IMR-90 (cell line): Measurements from ENCODE around the gene RASGRP2. TPM values are rescaled to one million over a fixed set of nuclear protein-coding genes. Genes with fewer than 3 reads are reported as not detected.
A peak's percentile ranks its signal among the peaks of the same experiment; 100 is the strongest.

Experiments used
- ATAC-seq: fragments of 200-7000 bp; cut with Tn5 transposase; 2 replicates; pipeline ENCODE4 v1.9.1; 2020; ENCODE audit warnings: low read depth, mild to moderate bottlenecking, moderate library complexity
- BruUV-seq: library from RNA; stranded (reverse); fragments of 400-500 nt; replicated peaks from 2 replicates; lab custom pipeline; 2021; lab: Mats Ljungman, UMichigan
- CTCF ChIA-PET: fragments of 300-600 bp; formaldehyde crosslinking; extraction: SDS; loops from one replicate; lab custom pipeline; 2021; ENCODE audit warnings: antibody characterized with exemption; lab: Yijun Ruan, JAX
- POLR2A ChIA-PET: fragments of 300-600 bp; sonication (Branson Sonifier 250); formaldehyde crosslinking; loops from one replicate; lab custom pipeline; 2022; ENCODE audit warnings: antibody characterized with exemption; ENCODE audit not compliant: unreplicated experiment; lab: Charles Lee
- DNase-seq: peaks from one replicate; pipeline ENCODE4 v3.0.0; 2013
- H2AFZ ChIP-seq: replicated peaks from 2 replicates; pipeline ENCODE3; 2013; ENCODE audit warnings: low read length, mild to moderate bottlenecking; ENCODE audit not compliant: poor library complexity
- H2AK5ac ChIP-seq: 2 replicates; pipeline ENCODE4 v1.6.1; 2013; ENCODE audit warnings: low read depth, low read length, inconsistent platforms
- H2AK9ac ChIP-seq: replicated peaks from 2 replicates; pipeline ENCODE3; 2013; ENCODE audit warnings: mild to moderate bottlenecking, low read depth, low read length, moderate library complexity; ENCODE audit not compliant: poor library complexity
- H2BK120ac ChIP-seq: 2 replicates; pipeline ENCODE4 v1.6.1; 2013; ENCODE audit warnings: low read depth, low read length, inconsistent platforms
- H2BK15ac ChIP-seq: 3 replicates; pipeline ENCODE4 v1.6.1; 2013; ENCODE audit warnings: low read depth, low read length, inconsistent platforms
- H2BK20ac ChIP-seq: 2 replicates; pipeline ENCODE4 v1.6.1; 2013; ENCODE audit warnings: low read depth, mild to moderate bottlenecking, inconsistent platforms, low read length, moderate library complexity
- H2BK5ac ChIP-seq: 2 replicates; pipeline ENCODE4 v1.6.1; 2013; ENCODE audit warnings: mild to moderate bottlenecking, low read depth, low read length, inconsistent platforms; ENCODE audit not compliant: poor library complexity, severe bottlenecking
- H3K14ac ChIP-seq: replicated peaks from 2 replicates; pipeline ENCODE4 v1.6.1; 2013; ENCODE audit warnings: low read depth, low read length, inconsistent platforms
- H3K18ac ChIP-seq: 2 replicates; pipeline ENCODE4 v1.6.1; 2013; ENCODE audit warnings: low read depth, low read length, control low read depth
- H3K23ac ChIP-seq: 2 replicates; pipeline ENCODE4 v1.6.1; 2013; ENCODE audit warnings: low read depth, low read length, inconsistent platforms
- H3K27ac ChIP-seq: 2 replicates; pipeline ENCODE4 v1.5.1; 2013; ENCODE audit warnings: mild to moderate bottlenecking, control low read depth, low read length; ENCODE audit not compliant: insufficient read depth
- H3K27me3 ChIP-seq: 2 replicates; pipeline ENCODE4 v1.6.1; 2013; ENCODE audit warnings: low read length; ENCODE audit not compliant: control insufficient read depth, insufficient read depth
- H3K36me3 ChIP-seq: 2 replicates; pipeline ENCODE4 v1.6.1; 2013; ENCODE audit warnings: low read length, mixed read lengths; ENCODE audit not compliant: control insufficient read depth, insufficient read depth
- H3K4ac ChIP-seq: 2 replicates; pipeline ENCODE4 v1.6.1; 2013; ENCODE audit warnings: low read depth, low read length, inconsistent platforms
- H3K4me1 ChIP-seq: 2 replicates; pipeline ENCODE4 v1.6.1; 2013; ENCODE audit warnings: low read length, mixed read lengths; ENCODE audit not compliant: control insufficient read depth, insufficient read depth
- H3K4me2 ChIP-seq: 2 replicates; pipeline ENCODE4 v1.6.1; 2013; ENCODE audit warnings: low read depth, mild to moderate bottlenecking, control low read depth, low read length, moderate library complexity
- H3K4me3 ChIP-seq: 2 replicates; pipeline ENCODE4 v1.5.1; 2013; ENCODE audit warnings: low read depth, mild to moderate bottlenecking, control low read depth, low read length, moderate library complexity; ENCODE audit not compliant: insufficient read depth
- H3K56ac ChIP-seq: 2 replicates; pipeline ENCODE4 v1.6.1; 2013; ENCODE audit warnings: low read length, inconsistent platforms; ENCODE audit not compliant: insufficient read depth; ENCODE audit errors: extremely low read depth
- H3K79me1 ChIP-seq, 2 experiments: 2 replicates each; pipeline ENCODE4 v1.6.1; 2013; ENCODE audit warnings: low read length in 2 of 2, inconsistent platforms in 1 of 2, low read depth in 1 of 2
- H3K9ac ChIP-seq: 2 replicates; pipeline ENCODE4 v1.6.1; 2013; ENCODE audit warnings: low read depth, low read length, control low read depth
- H3K9me1 ChIP-seq: 2 replicates; pipeline ENCODE4 v1.6.1; 2013; ENCODE audit warnings: low read length, inconsistent platforms; ENCODE audit not compliant: insufficient read depth
- H3K9me3 ChIP-seq: 2 replicates; pipeline ENCODE4 v1.6.1; 2013; ENCODE audit warnings: low read length; ENCODE audit not compliant: control insufficient read depth, insufficient read depth
- H4K20me1 ChIP-seq: 2 replicates; pipeline ENCODE4 v1.6.1; 2013; ENCODE audit warnings: low read length, inconsistent platforms; ENCODE audit not compliant: insufficient read depth
- H4K5ac ChIP-seq: 2 replicates; pipeline ENCODE4 v1.6.1; 2013; ENCODE audit warnings: mild to moderate bottlenecking, low read depth, low read length, control low read depth
- H4K8ac ChIP-seq, 2 experiments: 2 replicates each; pipeline ENCODE4 v1.6.1; 2013; ENCODE audit warnings: low read depth in 2 of 2, low read length in 2 of 2, control low read depth in 1 of 2, inconsistent platforms in 1 of 2
- H4K91ac ChIP-seq: 2 replicates; pipeline ENCODE4 v1.6.1; 2013; ENCODE audit warnings: low read depth, low read length, inconsistent platforms; ENCODE audit not compliant: insufficient read depth
- CEBPB ChIP-seq: IDR thresholded peaks from 2 replicates; pipeline ENCODE4 v1.6.1; 2012; ENCODE audit warnings: low read depth, low read length, improper control_type of control experiment
- FOS ChIP-seq: fragments of 150-350 bp; IDR thresholded peaks from 2 replicates; pipeline ENCODE4 v1.6.1; 2016; ENCODE audit warnings: low read depth, low read length
- MAFK ChIP-seq: IDR thresholded peaks from 2 replicates; pipeline ENCODE4 v1.6.1; 2012; ENCODE audit warnings: low read depth, low read length, improper control_type of control experiment
- MAZ ChIP-seq: IDR thresholded peaks from 2 replicates; pipeline ENCODE4 v1.6.1; 2012; ENCODE audit warnings: low read depth, mild to moderate bottlenecking, low read length, improper control_type of control experiment, moderate library complexity, borderline replicate concordance
- NFE2L2 ChIP-seq: fragments of 150-350 bp; IDR thresholded peaks from 2 replicates; pipeline ENCODE4 v1.6.1; 2016; ENCODE audit warnings: low read depth, mild to moderate bottlenecking, low read length
- POLR2A ChIP-seq: IDR thresholded peaks from 2 replicates; pipeline ENCODE4 v1.6.1; 2012; ENCODE audit warnings: mild to moderate bottlenecking, low read depth, low read length
- RCOR1 ChIP-seq: IDR thresholded peaks from 2 replicates; pipeline ENCODE4 v1.6.1; 2012; ENCODE audit warnings: mild to moderate bottlenecking, low read length, improper control_type of control experiment; ENCODE audit not compliant: insufficient replicate concordance
- WGBS, 2 experiments: methylation state at CpG; one replicate each; pipeline versions ENCODE4 v1.1.5 to v1.1.7; 2013; ENCODE audit warnings: missing lambda C conversion rate in 2 of 2; ENCODE audit not compliant: insufficient read length in 1 of 2; ENCODE audit errors: extremely low coverage in 2 of 2; 5-methylcytosine and 5-hydroxymethylcytosine counted together
- dilution Hi-C: fragments of 300-500 bp; cut with HindIII; formaldehyde crosslinking; loops from one replicate; pipeline ENCODE4 v1.14.3; 2018; ENCODE audit warnings: low sequenced_read_pairs; ENCODE audit not compliant: unreplicated experiment
- in situ Hi-C: fragments of 300-500 bp; cut with MboI; formaldehyde crosslinking; loops from 3 replicates; pipeline ENCODE4 v1.14.3; 2019; ENCODE audit warnings: low sequenced_read_pairs, inconsistent platforms, mixed read lengths
- intact Hi-C: fragments of 100-400 bp; cut with micrococcal nuclease; formaldehyde crosslinking; loops from 2 replicates; pipeline ENCODE4 v1.10.0; 2022
- polyA plus RNA-seq, 3 experiments: library from polyadenylated mRNA; depleted of rRNA; stranded (reverse); fragments of >200 nt; gene quantifications; 2 replicates each; pipeline ENCODE4 v1.2.3, GENCODE V29; 2012; ENCODE audit warnings: low replicate concordance in 1 of 3
- total RNA-seq: library from RNA; depleted of rRNA; stranded (reverse); fragments of >200 nt; gene quantifications from 2 replicates; pipeline ENCODE4 v1.2.3, GENCODE V29; 2012
- TF ChIP-seq, protein P1 (sequence below): fragments of 150-350 bp; IDR thresholded peaks from 2 replicates; pipeline ENCODE4 v1.6.1; 2016; ENCODE audit warnings: low read depth, mild to moderate bottlenecking, low read length, moderate library complexity, borderline replicate concordance

The RASGRP2 gene
- total and polyA plus RNA-seq, 2 of the 4 experiments (the other 2 are of a cell fraction) = 1.2 TPM; not detected in 1

DNA sequence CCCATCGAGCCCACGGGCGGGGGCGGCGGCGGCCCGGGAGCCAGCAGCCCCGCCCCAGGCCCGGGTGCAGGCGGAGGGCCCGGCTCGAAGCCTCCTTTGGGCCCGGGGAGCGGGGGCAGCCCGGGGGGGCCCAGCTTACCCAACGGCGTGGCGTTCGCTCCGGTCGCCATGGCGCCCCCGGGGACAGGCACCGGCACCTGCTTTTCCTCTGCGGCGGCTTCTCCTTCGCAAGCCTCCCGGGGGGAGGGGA is 34.2 kb upstream of the RASGRP2 start:
- 4% methylated on average over 5 of the region's 28 CpGs; no CpG with 5 or more reads in 1 of the 2 experiments for WGBS, 2 experiments
- CTCF ChIA-PET = interaction anchor here (1.3 kb wide), 1 partner anchor 9 kb away, joined by 4 read pairs; no protein-coding TSS in a partner anchor
- Histone ChIP-seq H4K20me1 (peaks cover 44% of the 10 kb centered on the region), H3K27ac (peak overlapping the region; percentile 94), H3K4me2 (no peak overlapping the region), H2BK15ac (no peak overlapping the region), H3K14ac (peak overlapping the region; percentile 45; the same call in 1 of the 2 replicates), H3K56ac (no peak overlapping the region), H3K4me3 (peak overlapping the region; percentile 94), H3K27me3 (no peaks in the 10 kb centered on the region), H3K4ac (peak overlapping the region; percentile 64), H3K4me1 (peaks cover 2% of the 10 kb centered on the region; the same call in 1 of the 2 replicates), H2BK5ac (peak overlapping the region; percentile 87), H3K36me3 (peaks cover 24% of the 10 kb centered on the region), H4K5ac (no peak overlapping the region), H2AFZ (peak overlapping the region; percentile 86), H2BK20ac (no peak overlapping the region), H3K18ac (no peak overlapping the region), H3K23ac (no peak overlapping the region), H3K9ac (peak overlapping the region; percentile 84), H2AK9ac (peak overlapping the region; percentile 95), H3K9me1 (no peaks in the 10 kb centered on the region; the same call in 1 of the 2 replicates), H2BK120ac (no peak overlapping the region), H2AK5ac (0 out of 2 replicates have a peak overlapping the region, but pooled peaks have one; percentile 64), H3K9me3 (no peaks in the 10 kb centered on the region), H4K91ac (peak overlapping the region; percentile 75), H3K79me1 (peaks cover 12 to 46% of the 10 kb centered on the region in 2 experiments), H4K8ac (peak overlapping the region in 1 of 2 experiments; percentile 48; a peak in 1 of 4 replicates)
- TF ChIP-seq RCOR1 = no peak
- no peak for TF ChIP-seq MAFK
- no peak for TF ChIP-seq FOS
- TF ChIP-seq CEBPB = no peak
- TF ChIP-seq, protein P1, sequence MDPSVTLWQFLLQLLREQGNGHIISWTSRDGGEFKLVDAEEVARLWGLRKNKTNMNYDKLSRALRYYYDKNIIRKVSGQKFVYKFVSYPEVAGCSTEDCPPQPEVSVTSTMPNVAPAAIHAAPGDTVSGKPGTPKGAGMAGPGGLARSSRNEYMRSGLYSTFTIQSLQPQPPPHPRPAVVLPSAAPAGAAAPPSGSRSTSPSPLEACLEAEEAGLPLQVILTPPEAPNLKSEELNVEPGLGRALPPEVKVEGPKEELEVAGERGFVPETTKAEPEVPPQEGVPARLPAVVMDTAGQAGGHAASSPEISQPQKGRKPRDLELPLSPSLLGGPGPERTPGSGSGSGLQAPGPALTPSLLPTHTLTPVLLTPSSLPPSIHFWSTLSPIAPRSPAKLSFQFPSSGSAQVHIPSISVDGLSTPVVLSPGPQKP = no peak
- no peak for TF ChIP-seq MAZ
- no peak for TF ChIP-seq POLR2A
- TF ChIP-seq NFE2L2 = no peak
- POLR2A ChIA-PET = interaction anchor here (0.5 to 0.6 kb wide), 2 partner anchors 794 to 1110 kb away, joined by 3 to 5 read pairs; partner anchors contain the start of genes FAM89B and FIBP
- dilution Hi-C loops (no loop called here), intact Hi-C loops (loop anchor here (2.0 kb wide), 1 partner anchor 25 kb away; the partner anchor contains the start of gene MAP4K2), in situ Hi-C loops (no loop called here)
- ATAC-seq (peak; percentile 2), DNase-seq (no peak)
- no TSS peak for BruUV-seq
